GM12873 (cell line): ENCODE measurements around the gene FIBP.

Source experiments
- TF ChIP-seq, protein P1 (sequence below): IDR thresholded peaks from 2 replicates; pipeline ENCODE4 v1.5.1; 2012; ENCODE audit warnings: low read depth, mild to moderate bottlenecking, moderate library complexity, low read length, control low read depth; ENCODE audit not compliant: insufficient read depth; ENCODE audit errors: missing control alignments

The FIBP gene

DNA sequence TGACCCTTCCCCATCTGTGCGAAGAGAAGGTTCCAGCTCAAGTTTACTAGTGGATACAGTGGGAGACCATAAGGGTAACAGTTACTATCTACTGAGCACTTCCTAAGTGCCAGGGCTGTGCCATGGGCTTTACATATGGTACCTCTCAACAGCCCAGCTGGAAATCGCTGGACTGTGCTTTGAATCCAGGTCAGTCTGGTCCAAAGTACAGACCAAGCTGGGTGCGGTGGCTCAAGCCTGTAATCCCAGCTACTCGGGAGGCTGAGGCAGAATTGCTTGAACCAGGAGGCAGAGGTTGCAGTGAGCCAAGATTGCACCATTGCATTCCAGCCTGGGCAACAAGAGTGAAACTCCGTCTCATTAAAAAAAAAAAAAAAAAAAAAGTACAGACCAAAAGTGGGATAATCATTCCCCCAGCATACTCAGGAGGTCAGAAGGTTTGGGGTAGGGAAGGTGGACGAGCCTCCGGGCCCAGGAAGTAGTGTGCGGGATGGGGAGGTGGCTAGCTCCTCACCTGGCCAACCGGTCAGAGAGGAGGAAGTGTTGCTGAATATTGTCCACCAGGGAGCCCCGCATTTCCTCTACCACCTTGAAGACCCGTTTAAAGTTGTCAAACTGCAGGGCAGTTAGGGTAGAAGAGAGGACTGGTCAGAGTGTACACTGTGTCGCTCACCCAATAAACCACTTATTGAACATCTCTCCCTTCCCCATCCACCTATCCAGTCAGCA is 2.3 kb downstream of the FIBP start:
- TF ChIP-seq, protein P1, sequence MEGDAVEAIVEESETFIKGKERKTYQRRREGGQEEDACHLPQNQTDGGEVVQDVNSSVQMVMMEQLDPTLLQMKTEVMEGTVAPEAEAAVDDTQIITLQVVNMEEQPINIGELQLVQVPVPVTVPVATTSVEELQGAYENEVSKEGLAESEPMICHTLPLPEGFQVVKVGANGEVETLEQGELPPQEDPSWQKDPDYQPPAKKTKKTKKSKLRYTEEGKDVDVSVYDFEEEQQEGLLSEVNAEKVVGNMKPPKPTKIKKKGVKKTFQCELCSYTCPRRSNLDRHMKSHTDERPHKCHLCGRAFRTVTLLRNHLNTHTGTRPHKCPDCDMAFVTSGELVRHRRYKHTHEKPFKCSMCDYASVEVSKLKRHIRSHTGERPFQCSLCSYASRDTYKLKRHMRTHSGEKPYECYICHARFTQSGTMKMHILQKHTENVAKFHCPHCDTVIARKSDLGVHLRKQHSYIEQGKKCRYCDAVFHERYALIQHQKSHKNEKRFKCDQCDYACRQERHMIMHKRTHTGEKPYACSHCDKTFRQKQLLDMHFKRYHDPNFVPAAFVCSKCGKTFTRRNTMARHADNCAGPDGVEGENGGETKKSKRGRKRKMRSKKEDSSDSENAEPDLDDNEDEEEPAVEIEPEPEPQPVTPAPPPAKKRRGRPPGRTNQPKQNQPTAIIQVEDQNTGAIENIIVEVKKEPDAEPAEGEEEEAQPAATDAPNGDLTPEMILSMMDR, result no peak

DNA sequence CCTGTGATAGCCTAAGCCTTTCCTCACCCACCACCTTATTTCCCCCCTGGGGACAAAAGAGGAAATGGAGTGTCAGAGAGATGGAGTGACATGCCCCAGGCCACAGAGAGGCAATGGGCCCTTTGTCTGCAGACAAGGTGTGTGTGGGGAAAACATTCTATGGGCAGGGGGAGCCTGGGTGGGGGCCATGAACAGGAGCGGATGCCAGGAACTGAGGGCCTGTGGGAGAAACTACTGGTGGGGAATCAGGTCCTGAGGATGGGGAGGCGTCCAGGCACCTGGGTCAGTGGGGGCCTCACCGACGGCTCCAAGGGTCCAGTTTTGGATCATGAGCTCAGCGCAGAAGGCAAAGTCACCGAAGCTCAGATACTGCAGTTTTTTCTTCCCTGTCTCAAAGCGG is 3.0 kb downstream of the FIBP start:
- TF ChIP-seq, protein P1, result no peak

DNA sequence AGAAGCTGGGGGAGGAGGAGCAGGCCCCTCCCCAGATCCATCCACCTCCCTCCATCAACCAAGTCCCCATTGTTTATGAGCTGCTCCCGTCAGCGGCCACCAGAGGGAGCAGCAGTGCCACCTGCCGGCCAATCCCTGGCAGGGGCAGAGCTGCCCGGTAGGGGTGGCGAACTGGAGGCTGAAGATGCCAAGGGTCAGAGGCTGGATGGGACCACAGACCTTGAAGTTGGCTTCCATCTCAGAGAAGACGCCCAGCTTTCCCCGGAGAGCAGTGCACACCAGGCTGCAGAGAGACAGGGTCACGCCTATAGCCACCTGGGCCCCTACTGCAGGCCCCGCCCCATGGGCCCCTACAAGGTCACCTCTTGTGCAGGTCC is 3.6 kb downstream of the FIBP start:
- TF ChIP-seq, protein P1, result peak; percentile 100

DNA sequence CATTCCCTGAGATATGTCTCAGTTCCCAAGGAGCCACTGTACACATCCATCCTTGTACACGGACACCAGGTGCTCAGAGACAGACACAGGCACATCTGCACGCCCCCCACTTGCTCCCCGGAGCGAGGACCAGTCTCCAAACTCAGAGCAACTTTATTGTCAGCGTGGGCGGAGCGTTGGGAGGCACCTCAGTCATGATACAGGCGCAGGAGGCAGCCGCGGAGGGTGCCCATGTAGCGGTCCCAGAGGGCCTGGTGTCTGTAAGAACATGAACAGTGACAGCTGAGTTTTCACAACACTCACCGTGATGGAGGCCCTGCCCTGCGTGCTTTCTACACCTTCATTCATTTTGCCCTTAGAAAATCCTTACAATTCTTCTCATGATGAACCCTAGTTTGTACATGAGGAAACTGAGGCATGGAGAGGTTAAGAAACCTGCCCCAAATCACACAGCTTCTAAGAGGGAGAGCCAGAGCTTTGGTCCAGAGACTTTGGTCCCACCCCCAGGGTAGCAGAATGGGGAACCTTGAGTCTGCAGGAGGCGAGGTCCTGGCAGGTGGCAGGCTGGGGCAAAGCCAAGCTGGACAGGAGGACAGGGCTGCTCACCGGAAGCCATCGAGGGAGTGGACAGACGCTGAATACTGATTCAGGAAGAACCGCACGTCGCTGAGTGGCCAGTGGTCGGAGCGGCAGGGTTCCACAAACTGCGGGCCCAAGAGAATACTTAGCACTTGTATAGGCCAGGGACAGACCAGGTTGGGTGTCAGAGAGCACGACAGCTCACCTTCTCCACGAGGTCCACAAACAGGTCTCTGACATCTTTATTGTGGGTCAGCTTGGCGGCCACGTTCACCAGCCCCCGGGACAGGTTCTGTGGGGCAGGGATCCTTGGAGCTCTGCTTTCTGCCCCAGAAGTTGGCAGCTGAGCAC is 4.2 kb downstream of the FIBP start:
- TF ChIP-seq, protein P1, result no peak

DNA sequence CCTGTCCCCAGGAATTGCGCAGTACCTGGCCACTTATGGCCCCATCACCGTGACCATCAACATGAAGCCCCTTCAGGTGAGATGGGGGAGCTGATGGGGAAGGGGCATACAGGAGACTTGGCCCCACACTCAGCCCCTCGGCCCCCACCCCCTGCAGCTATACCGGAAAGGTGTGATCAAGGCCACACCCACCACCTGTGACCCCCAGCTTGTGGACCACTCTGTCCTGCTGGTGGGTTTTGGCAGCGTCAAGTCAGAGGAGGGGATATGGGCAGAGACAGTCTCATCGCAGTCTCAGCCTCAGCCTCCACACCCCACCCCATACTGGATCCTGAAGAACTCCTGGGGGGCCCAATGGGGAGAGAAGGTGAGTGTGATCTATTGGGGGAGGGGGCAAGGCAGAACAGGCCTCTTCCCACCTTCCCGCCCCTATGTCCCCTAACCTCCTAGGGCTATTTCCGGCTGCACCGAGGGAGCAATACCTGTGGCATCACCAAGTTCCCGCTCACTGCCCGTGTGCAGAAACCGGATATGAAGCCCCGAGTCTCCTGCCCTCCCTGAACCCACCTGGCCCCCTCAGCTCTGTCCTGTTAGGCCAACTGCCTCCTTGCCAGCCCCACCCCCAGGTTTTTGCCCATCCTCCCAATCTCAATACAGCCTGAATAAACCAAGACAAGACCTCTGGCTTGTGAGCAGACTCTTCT is 5.1 kb downstream of the FIBP start:
- TF ChIP-seq, protein P1, result no peak

DNA sequence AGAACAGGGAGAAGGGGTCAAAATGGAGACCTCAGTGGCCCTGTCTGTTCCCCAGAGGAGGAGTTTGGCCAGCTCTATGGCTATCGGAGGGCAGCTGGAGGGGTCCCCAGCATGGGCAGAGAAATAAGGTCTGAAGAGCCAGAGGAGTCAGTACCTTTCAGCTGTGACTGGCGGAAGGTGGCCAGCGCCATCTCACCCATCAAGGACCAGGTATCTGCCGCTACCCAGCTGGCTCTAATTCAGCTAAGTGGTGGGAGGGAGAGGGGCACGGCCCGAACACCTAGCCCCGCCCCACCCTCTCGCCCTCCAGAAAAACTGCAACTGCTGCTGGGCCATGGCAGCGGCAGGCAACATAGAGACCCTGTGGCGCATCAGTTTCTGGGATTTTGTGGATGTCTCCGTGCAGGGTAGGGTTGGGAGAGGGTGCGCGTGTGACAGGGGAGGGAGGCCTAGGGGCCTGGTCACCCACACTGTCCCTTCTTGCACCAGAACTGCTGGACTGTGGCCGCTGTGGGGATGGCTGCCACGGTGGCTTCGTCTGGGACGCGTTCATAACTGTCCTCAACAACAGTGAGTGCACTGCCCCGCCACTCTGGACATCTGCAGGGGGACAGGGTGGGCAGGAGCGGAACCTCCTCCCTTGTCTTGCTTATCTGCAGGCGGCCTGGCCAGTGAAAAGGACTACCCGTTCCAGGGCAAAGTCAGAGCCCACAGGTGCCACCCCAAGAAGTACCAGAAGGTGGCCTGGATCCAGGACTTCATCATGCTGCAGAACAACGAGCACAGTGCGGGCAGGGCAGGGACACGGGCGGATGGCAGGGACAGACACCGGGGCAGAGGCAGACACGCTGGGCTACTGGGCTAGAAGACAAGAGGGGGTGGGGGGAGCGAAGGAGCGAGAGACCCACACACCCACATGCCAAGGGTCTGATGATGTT is 5.9 kb downstream of the FIBP start:
- TF ChIP-seq, protein P1, result no peak
